Skeletal muscle cell (primary cell): ENCODE data around the gene APBB2.
"Not testable (repeated sequence)": the region's sequence is repeated elsewhere in the genome, so short reads cannot be mapped to it uniquely, and the experiment has no call there.

Source experiments
- DNase-seq: peaks from one replicate; pipeline ENCODE4 v3.0.0-alpha.2; 2010; ENCODE audit warnings: low read depth
- H3K4me3 ChIP-seq: 2 replicates; pipeline ENCODE4 v1.5.1; 2011; ENCODE audit warnings: low read depth, mild to moderate bottlenecking, control low read depth, low read length, moderate library complexity

The APBB2 gene

GRCh38 chr4:41076481-41076880 lies 137.9 kb downstream of the APBB2 start:
- H3K4me3 ChIP-seq, result no peak overlapping the region
- DNase-seq, result no peak

GRCh38 chr4:41074215-41074614 lies 140.1 kb downstream of the APBB2 start:
- no peak overlapping the region for H3K4me3 ChIP-seq
- no peak for DNase-seq

GRCh38 chr4:41072021-41072777 lies 142.1 kb downstream of the APBB2 start:
- DNase-seq, result no peak
- no peak overlapping the region for H3K4me3 ChIP-seq

GRCh38 chr4:41070516-41071281 lies 143.6 kb downstream of the APBB2 start:
- no peak overlapping the region for H3K4me3 ChIP-seq
- DNase-seq, result no peak

- DNase-seq, result no peak
- no peak overlapping the region for H3K4me3 ChIP-seq
Measured at GRCh38 chr4:41069838-41070237, 144.5 kb downstream of the APBB2 start.

- no peak overlapping the region for H3K4me3 ChIP-seq
- DNase-seq, result no peak
Measured at GRCh38 chr4:41069257-41069656, 145.1 kb downstream of the APBB2 start.

GRCh38 chr4:41067369-41067768 lies 147.0 kb downstream of the APBB2 start:
- peak; percentile 36 for DNase-seq

GRCh38 chr4:41066049-41066448 lies 148.3 kb downstream of the APBB2 start:
- DNase-seq, result no peak
- no peak overlapping the region for H3K4me3 ChIP-seq

More at GRCh38 chr4:41067369-41067768, 147.0 kb downstream of the APBB2 start:
- no peak overlapping the region for H3K4me3 ChIP-seq

- H3K4me3 ChIP-seq, result no peak overlapping the region
- DNase-seq, result no peak
Measured at GRCh38 chr4:41065434-41066006, 148.8 kb downstream of the APBB2 start.

GRCh38 chr4:41064953-41065352 lies 149.4 kb downstream of the APBB2 start:
- DNase-seq, result no peak
- no peak overlapping the region for H3K4me3 ChIP-seq

GRCh38 chr4:41061482-41062185 lies 152.7 kb downstream of the APBB2 start:
- no peak for DNase-seq
- no peak overlapping the region for H3K4me3 ChIP-seq

- no peak for DNase-seq
- no peak overlapping the region for H3K4me3 ChIP-seq
Measured at GRCh38 chr4:41060352-41061334, 153.7 kb downstream of the APBB2 start.

- H3K4me3 ChIP-seq, DNase-seq: not testable (repeated sequence)
Measured at GRCh38 chr4:41059411-41059810, 154.9 kb downstream of the APBB2 start.

GRCh38 chr4:41058426-41058825 lies 155.9 kb downstream of the APBB2 start:
- DNase-seq, result no peak
- H3K4me3 ChIP-seq, result no peak overlapping the region

GRCh38 chr4:41057467-41057866 lies 156.9 kb downstream of the APBB2 start:
- H3K4me3 ChIP-seq, result no peak overlapping the region
- DNase-seq, result peak; percentile 77

GRCh38 chr4:41052287-41052686 lies 162.1 kb downstream of the APBB2 start:
- DNase-seq, result no peak
- H3K4me3 ChIP-seq, result no peak overlapping the region

GRCh38 chr4:41050880-41051775 lies 163.2 kb downstream of the APBB2 start:
- no peak overlapping the region for H3K4me3 ChIP-seq
- DNase-seq, result no peak

- H3K4me3 ChIP-seq, result no peak overlapping the region
- DNase-seq, result no peak
Measured at GRCh38 chr4:41050116-41050515, 164.2 kb downstream of the APBB2 start.
